K562 (cell line): ENCODE measurements around the gene APC2. TPM values are rescaled to one million over a fixed set of nuclear protein-coding genes. Genes with fewer than 3 reads are reported as not detected.

Experiments
- ATAC-seq: fragments of 200-7000 bp; cut with Tn5 transposase; 3 replicates; pipeline ENCODE4 v1.9.1; 2020; ENCODE audit warnings: moderate library complexity
- BruUV-seq: library from RNA; stranded (reverse); fragments of 400-500 nt; replicated peaks from 2 replicates; lab custom pipeline; 2021; lab: Mats Ljungman, UMichigan
- CTCF ChIA-PET: fragments of 300-600 bp; formaldehyde crosslinking; extraction: SDS; loops from one replicate; lab custom pipeline; 2021; ENCODE audit warnings: low intra/inter-chr PET ratio; lab: Yijun Ruan, JAX
- POLR2A ChIA-PET: fragments of 300-600, 350-650 bp; sonication (Branson Sonifier 250); formaldehyde crosslinking; extraction: SDS; loops from one replicate; lab custom pipeline; 2021; ENCODE audit warnings: antibody characterized with exemption, inconsistent platforms; lab: Yijun Ruan, JAX
- DNase-seq, 4 experiments: peaks; one replicate each; pipeline versions ENCODE4 v3.0.0 to v3.0.0-alpha.2; 2011 to 2018; ENCODE audit warnings: low spot score in 3 of 4, mixed read lengths in 3 of 4; ENCODE audit errors: extremely low read depth in 1 of 4
- FAIRE-seq: peaks from 2 replicates; lab custom pipeline; 2011; peaks lifted over from hg19 to GRCh38; lab: Jason Lieb, UNC
- H2AFZ ChIP-seq: 2 replicates; pipeline ENCODE4 v1.6.0; 2011; ENCODE audit warnings: low read depth, low read length, control low read depth, inconsistent platforms
- H3K27ac ChIP-seq: fragments of 200-600 bp; 3 replicates; pipeline ENCODE4 v1.8.0; 2011; ENCODE audit warnings: low read depth, mild to moderate bottlenecking, control low read depth, inconsistent platforms, low read length, moderate library complexity, mixed read lengths; ENCODE audit errors: extremely low read depth
- H3K27me3 ChIP-seq, 2 experiments: fragments of 300-600 bp in 1 of 2; 2 replicates in 1 of 2; 3 replicates in 1 of 2; pipeline versions ENCODE4 v1.6.0 to v1.8.0; 2011; ENCODE audit warnings: inconsistent platforms in 2 of 2, low read length in 2 of 2, mild to moderate bottlenecking in 1 of 2, mixed read lengths in 1 of 2, moderate library complexity in 1 of 2; ENCODE audit not compliant: control insufficient read depth in 2 of 2, insufficient read depth in 2 of 2
- H3K36me3 ChIP-seq: fragments of 300-600 bp; 3 replicates; pipeline ENCODE4 v1.8.0; 2011; ENCODE audit warnings: mild to moderate bottlenecking, low read length, inconsistent platforms; ENCODE audit not compliant: control insufficient read depth, insufficient read depth
- H3K4me1 ChIP-seq, 2 experiments: fragments of 200-600 bp in 1 of 2; replicated peaks in 1 of 2; 2 replicates in 1 of 2; 3 replicates in 1 of 2; pipeline versions ENCODE4 v1.5.1 to v1.8.0; 2011; ENCODE audit warnings: inconsistent platforms in 2 of 2, low read length in 2 of 2, mild to moderate bottlenecking in 1 of 2, mixed read lengths in 1 of 2, moderate library complexity in 1 of 2; ENCODE audit not compliant: control insufficient read depth in 2 of 2, insufficient read depth in 2 of 2
- H3K4me2 ChIP-seq: 2 replicates; pipeline ENCODE4 v1.6.1; 2011; ENCODE audit warnings: low read length, control low read depth, inconsistent platforms, mixed read lengths; ENCODE audit not compliant: insufficient read depth
- H3K4me3 ChIP-seq: fragments of 200-600 bp; sonication (generic), shearing (Covaris generic); 2 replicates; pipeline ENCODE4 v1.5.1; 2016; ENCODE audit warnings: control low read depth, inconsistent platforms
- H3K79me2 ChIP-seq: fragments of 200-600 bp; 3 replicates; pipeline ENCODE4 v1.8.0; 2011; ENCODE audit warnings: low read length, inconsistent platforms; ENCODE audit not compliant: control insufficient read depth, insufficient read depth
- H3K9ac ChIP-seq, 2 experiments: 2 replicates each; pipeline versions ENCODE4 v1.6.0 to v1.6.1; 2011; ENCODE audit warnings: low read depth in 2 of 2, low read length in 2 of 2, control low read depth in 1 of 2, inconsistent platforms in 1 of 2, mild to moderate bottlenecking in 1 of 2, mixed read lengths in 1 of 2; ENCODE audit not compliant: insufficient read depth in 1 of 2
- H3K9me1 ChIP-seq: one replicate; pipeline ENCODE4 v1.6.0; 2011; ENCODE audit warnings: inconsistent platforms, mild to moderate bottlenecking, low read length, moderate library complexity; ENCODE audit not compliant: control insufficient read depth, insufficient read depth
- H3K9me3 ChIP-seq: replicated peaks from 2 replicates; pipeline ENCODE4 v1.5.1; 2011; ENCODE audit warnings: low read depth, low read length, inconsistent platforms; ENCODE audit not compliant: control insufficient read depth, insufficient read depth
- H4K20me1 ChIP-seq: replicated peaks from 2 replicates; pipeline ENCODE4 v1.6.1; 2011; ENCODE audit warnings: low read length, inconsistent platforms, mixed read lengths; ENCODE audit not compliant: control insufficient read depth, insufficient read depth
- DIDO1 ChIP-seq: fragments of 450-650 bp; IDR thresholded peaks from 2 replicates; pipeline ENCODE4 v1.6.1; 2016; ENCODE audit warnings: low read depth, missing biosample characterization, missing genetic modification characterization
- NCOA4 ChIP-seq: fragments of 450-650 bp; IDR thresholded peaks from 2 replicates; pipeline ENCODE4 v1.6.1; 2018; ENCODE audit warnings: mild to moderate bottlenecking; ENCODE audit not compliant: partially characterized antibody
- POLR2G ChIP-seq: fragments of 200-400 bp; formaldehyde crosslinking; IDR thresholded peaks from 2 replicates; pipeline ENCODE4 v1.6.1; 2017; ENCODE audit warnings: low read depth, mild to moderate bottlenecking, antibody characterized with exemption, low read length, moderate library complexity
- RBFOX2 ChIP-seq: fragments of 200-400 bp; formaldehyde crosslinking; IDR thresholded peaks from 2 replicates; pipeline ENCODE4 v1.6.1; 2017; ENCODE audit warnings: low read depth, mild to moderate bottlenecking, low read length, moderate library complexity
- ZNF232 ChIP-seq: sonication (generic); formaldehyde crosslinking; IDR thresholded peaks from 2 replicates; pipeline ENCODE4 v1.8.0; 2022; ENCODE audit warnings: mild to moderate bottlenecking, missing genetic modification reagents
- WGBS: fragments of 100-300 bp; shearing (Covaris generic); methylation state at CpG from one replicate; pipeline ENCODE4 v1.1.6; 2016; ENCODE audit warnings: low coverage, mixed read lengths; ENCODE audit not compliant: insufficient coverage; ENCODE audit errors: missing lambda C conversion rate; 5-methylcytosine and 5-hydroxymethylcytosine counted together
- in situ Hi-C: fragments of 300-500 bp; cut with MboI; formaldehyde crosslinking; loops from 4 replicates; pipeline ENCODE4 v1.15.0; 2018; ENCODE audit warnings: inconsistent platforms, mixed read lengths
- intact Hi-C: fragments of 100-400 bp; cut with micrococcal nuclease; formaldehyde crosslinking; loops from 2 replicates; pipeline ENCODE4 v1.14.2; 2022
- polyA plus RNA-seq, 8 experiments: library from polyadenylated mRNA; depleted of rRNA in 4 of 8; stranded (reverse) in 5 of 8; unstranded in 3 of 8; fragments of >200 nt; fragmentation: Nextera tagmentation in 2 of 8; fragmentation: Illumina TruSeq in 1 of 8; extraction: Ambion mirVana in 2 of 8; extraction: Trizol in 1 of 8; gene quantifications; 2 replicates each; pipeline versions ENCODE4 v1.2.1 to v1.2.3, GENCODE V29; 2011 to 2014; ENCODE audit warnings: inconsistent platforms in 1 of 8, missing spikeins in 1 of 8
- total RNA-seq, 7 experiments: library from RNA; depleted of rRNA in 6 of 7; stranded (reverse); fragments of >200 nt in 6 of 7; fragmentation: Illumina TruSeq in 2 of 7; extraction: Trizol in 2 of 7; gene quantifications; 2 replicates each; pipeline versions ENCODE4 v1.2.1 to v1.2.3, GENCODE V29; 2011 to 2021; ENCODE audit warnings: low replicate concordance in 1 of 7
- TF ChIP-seq, protein P1 (sequence below): fragments of 450-650 bp; IDR thresholded peaks from 2 replicates; pipeline ENCODE4 v1.6.1; 2016; ENCODE audit warnings: low read depth, mild to moderate bottlenecking, moderate library complexity
- TF ChIP-seq, protein P2 (sequence below): sonication (generic); formaldehyde crosslinking; IDR thresholded peaks from 2 replicates; pipeline ENCODE4 v1.8.1; 2023; ENCODE audit warnings: mild to moderate bottlenecking, missing genetic modification reagents

APC2 gene
- total and polyA plus RNA-seq, 9 of the 15 experiments (the other 6 are each of a cell fraction or from before 2014, with no cell fraction given), result 0.01 to 0.40 (median 0.05) TPM; not detected in 3

DNA sequence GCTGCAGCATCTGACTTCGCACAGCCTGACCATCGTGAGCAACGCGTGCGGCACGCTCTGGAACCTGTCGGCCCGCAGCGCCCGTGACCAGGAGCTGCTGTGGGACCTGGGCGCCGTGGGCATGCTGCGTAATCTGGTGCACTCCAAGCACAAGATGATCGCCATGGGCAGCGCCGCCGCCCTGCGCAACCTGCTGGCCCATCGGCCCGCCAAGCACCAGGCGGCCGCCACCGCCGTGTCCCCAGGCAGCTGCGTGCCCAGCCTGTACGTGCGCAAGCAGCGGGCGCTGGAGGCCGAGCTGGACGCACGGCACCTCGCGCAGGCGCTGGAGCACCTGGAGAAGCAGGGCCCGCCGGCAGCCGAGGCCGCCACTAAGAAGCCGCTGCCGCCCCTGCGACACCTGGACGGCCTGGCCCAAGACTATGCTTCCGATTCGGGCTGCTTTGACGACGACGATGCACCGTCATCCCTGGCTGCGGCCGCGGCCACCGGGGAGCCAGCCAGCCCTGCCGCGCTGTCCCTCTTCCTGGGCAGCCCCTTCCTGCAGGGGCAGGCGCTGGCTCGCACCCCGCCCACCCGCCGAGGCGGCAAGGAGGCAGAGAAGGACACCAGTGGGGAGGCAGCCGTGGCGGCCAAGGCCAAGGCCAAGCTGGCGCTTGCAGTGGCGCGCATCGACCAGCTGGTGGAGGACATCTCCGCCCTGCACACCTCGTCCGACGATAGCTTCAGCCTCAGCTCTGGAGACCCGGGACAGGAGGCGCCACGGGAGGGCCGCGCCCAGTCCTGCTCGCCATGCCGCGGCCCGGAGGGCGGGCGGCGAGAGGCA, 15.5 kb downstream of the APC2 start:
- POLR2A ChIA-PET, result interaction anchor here (0.6 to 1.6 kb wide), 2 partner anchors 10 to 82 kb away, joined by 3 to 6 read pairs; no protein-coding TSS in a partner anchor
- CTCF ChIA-PET, result no interaction called here
- no peaks in the 10 kb centered on the region for H3K9me3 ChIP-seq
- DNase-seq, result no peak
- H3K4me3 ChIP-seq, result no peak overlapping the region
- 92% methylated on average over 37 of the region's 83 CpGs for WGBS
- 0 out of 2 replicates have a peak, but pooled peaks have one; percentile 21 for TF ChIP-seq RBFOX2
- peak; percentile 12; the same call in 1 of the 2 replicates for TF ChIP-seq POLR2G
- TF ChIP-seq, protein P1, sequence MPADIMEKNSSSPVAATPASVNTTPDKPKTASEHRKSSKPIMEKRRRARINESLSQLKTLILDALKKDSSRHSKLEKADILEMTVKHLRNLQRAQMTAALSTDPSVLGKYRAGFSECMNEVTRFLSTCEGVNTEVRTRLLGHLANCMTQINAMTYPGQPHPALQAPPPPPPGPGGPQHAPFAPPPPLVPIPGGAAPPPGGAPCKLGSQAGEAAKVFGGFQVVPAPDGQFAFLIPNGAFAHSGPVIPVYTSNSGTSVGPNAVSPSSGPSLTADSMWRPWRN, result no peak
- TF ChIP-seq, protein P2, sequence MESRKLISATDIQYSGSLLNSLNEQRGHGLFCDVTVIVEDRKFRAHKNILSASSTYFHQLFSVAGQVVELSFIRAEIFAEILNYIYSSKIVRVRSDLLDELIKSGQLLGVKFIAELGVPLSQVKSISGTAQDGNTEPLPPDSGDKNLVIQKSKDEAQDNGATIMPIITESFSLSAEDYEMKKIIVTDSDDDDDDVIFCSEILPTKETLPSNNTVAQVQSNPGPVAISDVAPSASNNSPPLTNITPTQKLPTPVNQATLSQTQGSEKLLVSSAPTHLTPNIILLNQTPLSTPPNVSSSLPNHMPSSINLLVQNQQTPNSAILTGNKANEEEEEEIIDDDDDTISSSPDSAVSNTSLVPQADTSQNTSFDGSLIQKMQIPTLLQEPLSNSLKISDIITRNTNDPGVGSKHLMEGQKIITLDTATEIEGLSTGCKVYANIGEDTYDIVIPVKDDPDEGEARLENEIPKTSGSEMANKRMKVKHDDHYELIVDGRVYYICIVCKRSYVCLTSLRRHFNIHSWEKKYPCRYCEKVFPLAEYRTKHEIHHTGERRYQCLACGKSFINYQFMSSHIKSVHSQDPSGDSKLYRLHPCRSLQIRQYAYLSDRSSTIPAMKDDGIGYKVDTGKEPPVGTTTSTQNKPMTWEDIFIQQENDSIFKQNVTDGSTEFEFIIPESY (CRISPR knock-in tag), result peak; percentile 92
- no peak for TF ChIP-seq NCOA4
- TF ChIP-seq DIDO1 (tag), result no peak
- no peak for TF ChIP-seq ZNF232
- TF ChIP-seq, all 486 proteins: peak for 3
- H3K9me1 ChIP-seq, result no peaks in the 10 kb centered on the region
- FAIRE-seq, result no peak
- H3K4me2 ChIP-seq, result no peak overlapping the region
- no peaks in the 10 kb centered on the region for H3K27me3 ChIP-seq
- no peak overlapping the region for H2AFZ ChIP-seq
- BruUV-seq, result no TSS peak
- no peak overlapping the region for H3K27ac ChIP-seq
- intact Hi-C loops (no loop called here), in situ Hi-C loops (no loop called here)
- H3K36me3 ChIP-seq, result peaks cover 2% of the 10 kb centered on the region; the same call in 1 of the 3 replicates
- H4K20me1 ChIP-seq, result peaks cover 5% of the 10 kb centered on the region; the same call in 1 of the 2 replicates
- no peak overlapping the region for H3K9ac ChIP-seq
- peaks cover 0 to 54% of the 10 kb centered on the region in 2 experiments; a peak in 2 of 5 replicates for H3K4me1 ChIP-seq
- no peak for ATAC-seq
- H3K79me2 ChIP-seq, result peaks cover 5% of the 10 kb centered on the region; the same call in 2 of the 3 replicates
